NCI-H2029 (cell line): ENCODE data around the gene RAMP1.

Source experiments
- DNase-seq: peaks from one replicate; lab custom pipeline; 2025; lab: John Stamatoyannopoulos, UW

RAMP1 gene

DNA sequence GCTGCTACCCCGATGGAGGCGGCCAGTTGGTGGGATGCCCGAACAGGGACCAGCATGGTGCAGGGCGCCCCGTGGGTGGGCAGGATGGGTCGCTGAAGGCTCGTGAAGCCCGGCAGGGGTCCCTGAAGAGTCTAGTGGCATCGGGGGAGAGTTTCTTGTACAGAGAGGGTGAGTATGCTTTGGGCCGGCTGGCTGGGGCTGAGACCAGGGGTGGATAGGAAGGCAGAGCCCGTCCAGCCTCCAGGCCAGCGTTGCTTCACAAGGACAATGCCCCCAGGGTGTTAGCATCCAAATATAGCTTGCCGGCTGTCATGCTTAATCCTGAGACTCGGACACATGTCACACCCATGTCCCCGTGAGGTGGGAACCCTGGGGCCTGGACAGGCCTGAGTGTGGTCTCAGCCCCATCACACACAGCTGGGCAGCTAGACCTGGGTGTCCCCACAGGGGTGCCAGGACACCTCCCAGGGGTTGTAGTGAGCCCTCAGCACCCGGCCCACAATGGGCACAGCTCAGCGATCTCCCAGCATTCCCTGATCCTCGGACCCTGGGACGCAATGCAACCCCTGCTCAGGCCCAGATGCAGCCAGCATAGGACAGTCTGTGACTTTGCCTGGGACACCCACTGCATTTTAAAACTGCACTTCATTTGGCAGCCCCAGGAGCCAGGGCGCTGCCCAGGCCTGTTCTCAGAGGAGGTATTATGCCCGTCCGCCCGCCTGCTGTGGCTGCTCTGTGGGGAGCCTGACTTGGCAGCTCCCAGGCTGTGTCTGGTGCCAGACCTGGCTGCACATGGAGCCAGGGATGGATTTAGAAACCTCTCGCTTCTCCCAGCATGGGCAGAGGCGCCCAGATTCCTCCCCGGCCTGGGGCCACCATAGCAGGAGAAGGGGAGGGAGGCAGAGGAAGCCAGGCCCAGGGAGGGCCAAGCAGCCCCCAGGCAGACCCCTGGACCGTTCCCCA is 36.4 kb downstream of the RAMP1 start:
- no peak for DNase-seq

DNA sequence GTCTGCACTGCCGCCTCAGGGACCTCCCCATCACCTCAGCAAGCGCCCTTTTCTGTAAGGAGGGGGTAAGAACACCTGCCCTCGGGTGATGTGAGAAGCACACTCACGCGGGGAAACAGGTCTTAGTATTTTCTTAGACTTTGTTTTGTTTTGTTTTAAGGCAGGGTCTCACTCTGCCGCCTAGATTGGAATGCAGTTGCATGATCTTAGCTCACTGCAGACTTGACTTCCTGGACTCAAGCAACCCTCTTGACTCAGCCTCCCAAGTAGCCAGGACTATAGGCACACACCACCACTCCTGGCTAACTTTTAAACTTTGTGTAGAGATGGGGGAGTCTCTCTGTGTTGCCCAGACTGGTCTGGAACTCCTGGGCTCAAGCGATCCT is 37.1 kb downstream of the RAMP1 start:
- DNase-seq: no peak

DNA sequence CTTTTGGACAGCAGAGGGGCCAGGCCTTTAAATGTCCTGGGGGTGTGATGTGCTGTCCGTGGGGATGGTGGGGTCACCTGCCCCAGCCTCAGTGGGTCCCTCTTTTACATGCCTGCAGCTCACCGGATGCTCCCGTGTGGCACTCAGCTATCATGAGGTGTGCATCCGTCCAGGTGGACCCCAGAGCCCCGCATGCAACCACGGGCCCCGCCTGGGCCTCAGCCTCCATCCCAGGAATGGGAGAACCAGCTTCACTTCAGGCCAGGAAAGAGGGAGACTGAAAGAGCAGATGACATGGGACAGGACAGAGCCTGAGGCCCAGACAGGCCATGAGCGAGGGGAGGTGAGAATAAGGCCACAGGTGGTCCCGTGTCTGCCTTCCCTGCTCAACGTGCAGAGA is 37.5 kb downstream of the RAMP1 start:
- DNase-seq: no peak

DNA sequence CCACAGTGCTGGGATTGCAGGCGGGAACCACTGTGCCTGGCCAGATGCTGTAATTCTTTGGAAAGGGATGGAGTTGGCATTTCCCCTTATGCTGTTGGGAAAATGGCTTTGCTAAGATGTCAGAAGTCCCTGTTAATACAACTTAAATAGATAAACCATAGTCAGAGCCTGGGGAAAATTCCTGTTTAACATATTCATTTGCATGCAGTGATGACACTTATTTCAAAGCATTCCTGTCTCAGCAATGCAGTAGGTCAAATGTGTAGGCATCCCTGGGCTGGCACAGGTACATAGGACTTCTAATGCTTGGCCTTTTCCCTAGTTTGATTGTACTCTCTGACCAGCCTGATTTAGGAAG is 38.6 kb downstream of the RAMP1 start:
- no peak for DNase-seq

DNA sequence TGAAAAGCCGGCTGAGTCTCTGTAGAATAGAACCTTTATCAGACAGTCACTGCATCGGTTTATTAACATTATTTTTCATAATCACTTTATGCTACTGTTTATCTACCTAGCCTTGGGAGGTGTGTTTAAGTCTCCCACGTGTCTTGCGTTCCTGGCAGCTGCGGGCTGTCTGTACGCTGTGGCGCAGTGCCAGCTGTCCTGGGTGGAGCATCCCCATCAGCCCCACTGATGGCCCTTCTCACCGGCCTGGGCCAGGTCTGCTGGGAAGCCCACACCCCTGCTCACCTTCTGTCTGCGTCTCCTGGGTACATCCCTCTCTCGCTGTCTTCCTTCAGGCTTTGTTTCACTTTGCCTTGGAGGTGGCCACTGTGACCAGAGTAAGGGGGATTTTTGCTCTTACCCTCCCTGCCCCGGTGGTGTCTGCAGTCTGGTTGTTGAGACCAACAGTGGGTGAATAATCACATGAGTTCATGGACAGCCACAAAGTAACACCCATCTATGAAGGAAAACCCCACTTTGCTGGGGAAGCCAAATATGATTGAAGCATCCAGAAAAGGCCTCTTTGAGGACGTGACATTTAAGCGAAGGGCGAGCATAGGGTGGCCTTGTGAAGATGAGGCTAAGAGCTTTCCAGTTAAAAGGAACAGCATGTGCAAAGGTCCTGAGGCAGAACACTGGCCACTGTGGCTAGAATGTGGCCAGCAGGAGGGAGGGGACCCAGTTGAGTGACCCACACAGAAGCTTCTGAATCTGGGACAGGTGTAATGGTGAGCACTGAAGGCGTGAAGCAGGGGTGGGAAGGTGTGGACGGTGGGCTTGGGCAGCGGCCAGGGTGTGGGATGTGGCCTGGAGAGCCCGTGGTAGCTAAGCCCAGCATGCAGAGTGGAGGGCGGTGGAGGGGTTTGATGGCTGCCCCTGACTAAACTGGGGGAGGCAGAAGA is 41.7 kb downstream of the RAMP1 start:
- DNase-seq: peak; percentile 58

DNA sequence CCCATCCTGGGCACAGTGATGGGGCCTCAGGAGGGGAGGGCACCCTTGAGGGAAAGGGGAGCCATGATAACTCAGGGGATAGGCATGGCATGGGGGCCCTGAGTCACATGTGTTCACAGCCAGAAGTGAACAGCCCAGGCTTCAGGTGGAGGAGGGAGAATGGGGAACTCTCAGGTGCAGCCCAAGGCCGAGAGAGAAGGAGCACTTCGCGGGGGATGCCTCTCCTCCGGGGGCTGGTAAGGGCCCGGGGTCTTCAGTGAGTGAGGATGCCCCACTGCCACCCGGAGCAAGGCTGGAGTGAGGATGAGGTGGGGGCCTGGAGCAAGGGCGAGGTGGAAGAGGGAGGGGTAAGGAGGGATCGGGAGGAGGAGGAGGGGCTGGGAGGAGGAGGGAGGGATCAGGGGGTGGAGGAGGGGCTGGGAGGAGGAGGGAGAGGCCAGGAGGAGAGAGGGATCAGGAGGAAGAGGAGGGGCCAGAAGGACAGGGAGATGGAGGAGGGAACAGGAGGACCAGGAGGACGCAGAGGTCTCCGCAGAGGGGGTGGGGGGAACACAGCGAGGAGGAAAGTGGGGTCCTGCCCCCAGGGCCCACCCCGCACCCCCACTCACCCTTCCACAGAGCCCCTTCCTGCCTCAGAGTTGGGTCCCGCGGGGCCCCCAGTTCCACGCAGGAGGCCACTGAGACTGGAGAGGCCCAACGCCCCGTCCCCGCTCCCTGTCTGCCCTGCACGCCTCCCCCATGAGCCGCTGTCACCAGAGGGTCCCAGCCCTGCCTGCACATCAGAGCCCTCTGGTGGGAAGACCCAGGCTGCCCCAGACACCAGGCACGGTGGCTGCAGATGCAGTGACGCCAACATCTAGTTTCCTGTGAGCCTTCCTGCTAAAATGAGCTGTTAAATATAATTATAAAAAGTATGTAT is 42.8 kb downstream of the RAMP1 start:
- no peak for DNase-seq

DNA sequence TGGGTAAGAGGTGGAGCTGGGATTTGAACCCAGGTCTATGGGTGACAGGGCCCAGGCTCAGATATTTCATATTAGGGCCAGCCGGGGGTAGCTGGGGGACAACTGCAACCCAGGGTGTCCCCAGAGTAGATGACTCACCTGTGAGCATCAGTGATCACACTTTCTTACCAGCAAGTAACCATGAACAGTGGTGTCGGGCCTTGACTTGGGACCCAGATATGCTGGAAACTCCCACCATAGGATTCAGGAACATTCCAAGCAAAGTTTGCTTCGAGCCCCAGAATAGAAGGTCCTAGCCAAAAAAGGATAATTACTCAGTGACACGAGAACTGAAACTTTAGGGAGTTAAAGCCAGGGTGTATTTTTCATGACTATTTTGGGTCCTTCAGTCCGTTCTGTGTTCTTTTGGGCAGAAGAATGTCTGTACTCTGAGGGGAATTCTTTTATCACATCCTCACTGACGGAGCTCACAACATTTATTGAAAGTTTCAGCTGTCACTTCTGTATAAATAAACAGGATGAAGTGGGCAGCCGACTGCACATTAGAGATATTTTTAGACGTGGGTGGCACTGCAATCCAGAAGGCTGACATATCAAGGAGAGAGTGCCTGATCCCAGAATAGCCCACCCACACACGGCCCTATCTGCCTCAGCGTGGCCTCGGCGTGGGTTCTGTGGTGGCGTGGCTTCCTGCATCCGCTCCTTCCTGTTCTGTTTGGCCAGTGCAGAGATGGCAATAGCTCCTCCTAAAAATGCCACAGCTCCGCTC is 45.6 kb downstream of the RAMP1 start:
- DNase-seq: no peak

DNA sequence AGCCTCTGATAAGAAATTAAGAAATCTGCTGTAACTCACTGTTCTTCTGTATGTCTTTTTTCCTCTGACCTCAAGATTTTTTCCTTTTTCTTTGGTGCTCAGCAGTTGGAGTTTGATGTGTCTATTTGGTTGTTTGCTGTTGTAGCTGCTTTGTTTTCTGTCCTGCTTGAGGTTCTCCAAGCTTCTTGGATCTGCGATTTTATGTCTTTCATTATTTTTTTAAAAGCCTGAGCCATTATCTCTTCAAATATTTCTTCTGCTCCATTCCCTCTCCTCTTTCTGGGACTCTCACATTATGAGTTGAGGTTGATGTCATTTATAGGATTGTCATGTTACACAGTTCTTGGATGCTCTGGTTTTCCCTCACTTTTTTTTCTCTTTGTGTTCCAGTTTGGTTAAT is 47.7 kb downstream of the RAMP1 start:
- DNase-seq: no peak

DNA sequence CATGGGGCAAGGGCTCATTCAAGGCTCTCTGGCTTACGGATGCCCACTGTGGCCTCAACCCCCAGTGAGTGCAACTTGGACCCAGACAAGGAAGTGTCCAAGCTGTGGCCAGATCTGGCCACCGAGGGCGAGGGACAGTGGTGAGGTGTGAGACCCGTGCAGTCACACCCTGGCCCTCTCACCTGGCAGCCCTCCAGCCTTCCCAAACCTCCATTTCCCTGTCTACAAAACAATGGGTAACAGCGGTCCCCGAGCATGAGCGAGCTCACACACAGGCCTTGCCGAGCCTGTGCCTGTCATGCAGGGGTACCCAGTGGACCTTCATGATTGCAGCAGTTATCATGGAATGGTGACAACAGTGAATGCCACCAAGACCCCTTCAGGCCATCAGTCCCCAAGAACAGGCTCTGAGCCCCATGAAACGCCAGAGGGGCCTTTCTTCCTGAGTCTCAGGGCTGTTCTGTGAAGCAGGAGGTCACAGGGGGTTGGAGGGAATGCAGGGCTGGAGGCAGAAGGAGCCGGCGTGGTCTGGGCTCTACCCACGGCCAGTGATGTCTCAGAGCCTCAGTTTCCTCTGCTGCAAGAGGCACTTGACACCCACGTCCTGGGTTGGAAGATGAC is 49.8 kb downstream of the RAMP1 start:
- DNase-seq: no peak

DNA sequence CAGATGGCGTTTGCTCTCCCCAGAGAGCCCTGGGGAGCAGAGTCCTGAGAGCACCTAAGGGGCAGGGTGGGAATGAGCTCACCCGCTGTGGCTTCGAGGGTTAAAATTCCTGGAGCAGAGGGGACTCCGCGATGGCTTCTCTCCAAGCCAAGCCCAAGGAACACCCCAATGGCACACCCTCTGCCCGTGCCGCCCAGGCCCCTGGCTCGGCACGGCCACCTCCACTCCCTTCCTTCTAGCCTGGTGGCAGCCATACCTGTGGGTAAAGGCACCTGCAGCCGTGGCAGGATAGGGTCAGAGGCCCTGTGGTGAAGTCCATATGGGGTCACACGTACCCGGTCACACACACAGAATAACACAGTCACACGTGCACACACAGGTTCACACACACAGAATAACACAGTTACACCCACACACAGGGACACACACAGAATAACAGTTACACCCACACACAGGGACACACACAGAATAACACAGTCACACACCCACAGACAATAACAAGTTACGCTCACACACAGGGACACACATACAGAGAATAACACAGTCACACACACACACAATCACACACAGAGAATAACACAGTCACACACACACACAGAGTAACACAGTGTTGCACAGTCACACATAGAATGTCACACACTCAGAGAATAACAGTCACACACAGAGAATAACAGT is 50.5 kb downstream of the RAMP1 start:
- DNase-seq: no peak

DNA sequence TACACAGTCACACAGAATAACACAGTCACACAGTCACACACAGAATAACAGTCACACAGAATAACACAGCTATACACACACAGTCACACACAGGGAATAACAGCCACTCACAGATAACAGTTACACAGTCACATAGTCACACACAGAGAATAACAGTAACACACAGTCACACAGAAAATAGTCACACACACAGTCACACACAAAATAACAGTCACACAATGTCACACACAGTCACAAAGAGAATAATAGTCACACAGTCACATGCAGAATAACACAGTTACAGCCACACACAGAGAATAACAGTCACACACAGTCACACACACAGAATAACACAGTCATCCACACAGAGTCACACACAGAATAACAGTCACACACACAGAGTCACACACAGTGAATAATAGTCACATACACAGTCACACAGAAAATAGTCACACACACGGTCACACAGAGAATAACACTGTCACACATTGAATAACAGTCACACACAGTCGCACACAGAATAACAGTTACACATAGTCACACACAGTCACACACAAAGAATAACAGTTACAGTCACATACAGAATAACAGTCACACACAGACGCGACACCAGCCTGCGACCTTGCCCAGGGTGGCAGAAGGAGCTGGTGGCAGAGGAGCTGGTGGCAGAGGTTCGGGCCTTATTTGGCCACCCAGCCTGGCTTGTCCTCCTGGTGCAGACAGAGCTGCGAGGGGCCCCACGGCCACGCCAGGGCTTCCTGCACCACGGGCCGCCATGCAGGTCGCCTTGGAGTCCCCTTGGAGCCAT is 51.3 kb downstream of the RAMP1 start:
- DNase-seq: no peak

DNA sequence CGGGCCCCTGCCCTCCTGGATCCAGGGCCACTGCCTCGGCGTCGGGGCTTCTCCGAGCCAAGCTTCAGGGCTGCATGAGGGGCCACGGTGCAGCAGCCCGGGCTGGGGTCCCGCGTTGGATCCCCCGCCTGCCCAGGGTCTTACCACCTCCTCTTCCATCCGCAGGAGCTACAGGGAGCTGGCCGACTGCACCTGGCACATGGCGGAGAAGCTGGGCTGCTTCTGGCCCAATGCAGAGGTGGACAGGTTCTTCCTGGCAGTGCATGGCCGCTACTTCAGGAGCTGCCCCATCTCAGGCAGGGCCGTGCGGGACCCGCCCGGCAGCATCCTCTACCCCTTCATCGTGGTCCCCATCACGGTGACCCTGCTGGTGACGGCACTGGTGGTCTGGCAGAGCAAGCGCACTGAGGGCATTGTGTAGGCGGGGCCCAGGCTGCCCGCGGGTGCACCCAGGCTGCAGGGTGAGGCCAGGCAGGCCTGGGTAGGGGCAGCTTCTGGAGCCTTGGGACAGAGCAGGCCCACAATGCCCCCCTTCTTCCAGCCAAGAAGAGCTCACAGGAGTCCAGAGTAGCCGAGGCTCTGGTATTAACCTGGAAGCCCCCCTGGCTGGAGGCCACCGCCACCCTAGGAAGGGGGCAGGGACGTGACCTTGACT is 52.1 kb downstream of the RAMP1 start:
- no peak for DNase-seq

DNA sequence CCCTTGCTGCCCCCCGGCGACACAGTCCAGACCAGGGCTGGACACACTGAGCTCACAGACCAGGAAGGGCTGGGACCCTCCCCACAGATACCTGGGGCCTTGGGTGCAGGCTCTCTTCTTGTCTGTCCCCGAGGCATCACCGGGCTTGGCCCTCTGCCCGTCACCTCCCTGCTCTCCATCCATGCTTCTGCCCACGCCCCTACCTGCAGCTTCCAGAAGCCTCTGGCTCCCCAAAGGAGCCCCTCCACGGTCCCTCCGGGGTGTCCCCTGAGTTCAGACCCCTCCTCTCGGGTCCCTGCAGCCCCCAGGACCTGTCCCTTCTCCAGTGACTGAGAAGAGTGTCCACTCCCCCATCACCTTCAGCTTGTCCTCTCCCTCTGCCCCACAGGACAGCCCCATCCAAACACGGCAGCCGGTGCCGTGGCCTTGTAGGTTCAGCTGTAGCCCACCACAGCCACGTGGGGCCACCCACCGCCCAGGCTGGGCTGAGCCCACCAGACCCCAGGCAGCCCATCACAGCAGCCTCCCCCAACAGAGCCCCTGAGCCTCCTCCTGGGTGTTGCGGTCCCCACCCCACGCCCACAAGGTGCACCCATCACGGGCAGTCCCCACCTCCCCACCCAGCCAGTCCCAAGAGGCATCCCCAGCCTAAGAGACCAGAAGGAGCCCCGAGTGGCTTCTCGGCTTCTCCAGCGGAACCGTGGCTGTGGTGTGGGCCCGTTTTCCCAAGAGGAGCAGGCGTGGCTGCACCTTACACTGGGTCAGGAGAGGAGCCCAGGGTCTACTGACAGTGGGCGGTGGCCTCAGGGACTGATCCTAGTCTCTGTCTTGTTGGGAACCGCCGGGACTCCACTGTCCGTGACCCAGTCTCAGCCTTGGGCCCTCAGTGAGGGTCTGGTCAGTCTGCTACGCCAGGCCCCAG is 53.1 kb downstream of the RAMP1 start:
- DNase-seq: no peak

DNA sequence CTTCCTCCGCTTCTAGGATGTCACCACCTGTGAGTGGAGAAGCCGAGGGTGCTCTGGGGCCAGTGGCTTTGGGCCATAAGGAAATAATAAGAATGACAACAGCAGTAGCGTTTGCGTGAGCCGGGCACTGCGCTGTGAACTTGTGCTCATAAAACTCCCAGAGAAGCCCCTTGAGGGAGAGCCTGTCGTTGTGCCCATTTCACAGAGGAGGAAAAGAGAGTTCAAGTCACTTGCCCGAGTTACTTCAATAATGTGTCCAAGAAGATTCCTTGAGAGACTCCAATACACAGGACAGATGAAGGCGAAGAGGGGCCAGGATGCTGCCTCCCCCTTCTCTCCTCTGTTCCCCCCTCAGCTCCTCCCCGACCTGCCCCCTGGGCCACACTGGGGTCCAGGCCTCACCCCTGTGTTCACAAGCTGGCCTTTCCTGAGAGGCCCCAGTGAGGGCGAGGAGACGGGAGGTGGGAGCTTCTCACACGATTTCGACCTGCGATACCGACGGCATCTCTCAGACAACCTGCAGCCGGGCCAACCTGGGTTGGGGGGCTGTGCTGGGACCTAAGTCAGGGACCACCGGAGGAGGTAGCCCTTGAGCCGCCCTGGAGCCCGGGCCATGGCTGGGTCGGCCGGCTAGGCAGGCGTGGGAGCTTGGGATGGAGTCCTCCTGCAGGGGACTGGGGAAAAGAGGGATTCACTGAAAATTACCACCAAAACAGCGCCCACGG is 53.9 kb downstream of the RAMP1 start:
- no peak for DNase-seq

DNA sequence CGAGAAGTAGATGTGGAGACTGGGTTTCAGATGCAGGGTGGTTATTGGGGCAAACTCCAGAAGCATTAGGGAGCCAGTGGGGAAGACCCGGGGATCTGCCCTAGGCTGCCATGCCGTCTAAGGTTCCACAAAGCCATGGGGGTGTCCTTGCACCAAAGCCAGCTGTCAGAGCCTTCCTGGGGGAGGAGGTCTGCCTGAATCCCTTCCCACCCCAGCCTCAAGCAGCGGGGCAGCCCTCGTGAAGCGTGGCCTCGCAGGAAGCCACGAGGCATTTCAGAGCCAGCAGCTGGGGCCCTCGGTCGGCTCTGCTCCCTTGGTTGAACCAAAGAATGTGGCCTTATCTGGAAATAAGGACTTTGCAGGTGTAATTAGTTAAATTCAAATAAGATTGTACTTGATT is 56.2 kb downstream of the RAMP1 start:
- no peak for DNase-seq

DNA sequence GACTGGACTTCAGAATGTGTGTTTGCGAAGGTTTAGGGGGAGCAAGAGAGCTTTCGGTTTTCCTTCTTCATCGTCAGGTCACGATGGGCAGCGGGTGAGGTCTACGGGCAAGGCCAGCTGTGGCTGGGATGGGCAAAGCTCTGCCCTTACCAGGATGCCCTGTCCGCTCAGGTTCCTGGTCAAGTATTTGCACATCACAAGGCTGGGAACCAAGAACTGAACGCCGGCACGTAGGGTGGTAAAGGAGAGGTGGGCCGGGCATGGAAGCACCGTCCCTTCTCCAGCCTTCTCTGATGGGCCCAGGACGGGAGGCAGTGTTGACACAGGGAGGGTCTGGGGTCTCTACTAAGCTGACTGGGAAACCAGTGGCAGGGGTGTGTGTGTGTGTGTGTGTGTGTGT is 56.9 kb downstream of the RAMP1 start:
- no peak for DNase-seq
